Tongue (tissue), 2 donors: ENCODE measurements around the gene DDI2. TPM values are rescaled to one million over a fixed set of nuclear protein-coding genes. Genes with fewer than 3 reads are reported as not detected.
"Not testable (repeated sequence)": the region's sequence is repeated elsewhere in the genome, so short reads cannot be mapped to it uniquely, and the experiment has no call there.

ENCODE experiments used
- DNase-seq: peaks from one replicate; pipeline ENCODE4 v3.0.0-alpha.2; 2015
- total RNA-seq: library from RNA; depleted of rRNA; stranded (reverse); fragments of >200 nt; gene quantifications from one replicate; pipeline ENCODE4 v1.2.3, GENCODE V29; 2014

DDI2 gene
- total RNA-seq, 1 donor from 2014 or later = 49.4 TPM

DNA sequence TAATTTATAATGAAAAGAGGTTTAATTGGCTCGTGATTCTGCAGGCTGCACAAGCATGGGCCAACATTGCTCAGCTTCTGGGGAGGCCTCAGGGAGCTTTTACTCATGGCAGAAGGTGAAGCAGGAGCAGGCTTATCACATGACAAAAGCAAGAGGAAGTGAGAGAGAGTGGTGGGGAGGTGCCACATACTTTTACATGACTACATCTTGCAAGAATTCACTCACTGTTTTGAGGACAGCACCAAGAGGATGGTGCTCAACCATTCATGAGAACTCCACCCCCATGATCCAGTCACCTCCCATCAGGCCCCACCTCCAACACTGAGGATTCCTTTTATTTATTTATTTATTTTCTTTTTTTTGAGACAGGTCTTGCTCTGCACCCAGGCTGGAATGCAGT is 61.3 kb downstream of the DDI2 start:
- no peak for DNase-seq

DNA sequence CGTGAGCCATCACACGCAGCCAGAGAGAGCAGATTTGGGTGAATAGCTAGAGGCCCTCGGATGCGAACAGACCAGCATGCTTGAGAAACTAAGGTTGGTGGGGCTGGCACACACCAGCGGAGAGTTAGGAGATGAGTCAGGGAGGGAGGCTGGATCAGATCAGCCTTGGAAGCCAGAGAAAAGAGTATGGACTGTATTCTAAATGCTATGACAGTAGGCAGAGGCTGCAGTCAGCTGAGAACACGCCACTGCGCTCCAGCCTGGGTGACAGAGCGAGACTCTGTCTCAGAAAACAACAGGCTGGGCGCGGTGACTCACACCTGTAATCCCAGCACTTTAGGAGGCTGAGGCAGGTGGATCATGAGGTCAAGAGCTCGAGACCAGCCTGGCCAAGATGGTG is 62.9 kb downstream of the DDI2 start:
- no peak for DNase-seq

DNA sequence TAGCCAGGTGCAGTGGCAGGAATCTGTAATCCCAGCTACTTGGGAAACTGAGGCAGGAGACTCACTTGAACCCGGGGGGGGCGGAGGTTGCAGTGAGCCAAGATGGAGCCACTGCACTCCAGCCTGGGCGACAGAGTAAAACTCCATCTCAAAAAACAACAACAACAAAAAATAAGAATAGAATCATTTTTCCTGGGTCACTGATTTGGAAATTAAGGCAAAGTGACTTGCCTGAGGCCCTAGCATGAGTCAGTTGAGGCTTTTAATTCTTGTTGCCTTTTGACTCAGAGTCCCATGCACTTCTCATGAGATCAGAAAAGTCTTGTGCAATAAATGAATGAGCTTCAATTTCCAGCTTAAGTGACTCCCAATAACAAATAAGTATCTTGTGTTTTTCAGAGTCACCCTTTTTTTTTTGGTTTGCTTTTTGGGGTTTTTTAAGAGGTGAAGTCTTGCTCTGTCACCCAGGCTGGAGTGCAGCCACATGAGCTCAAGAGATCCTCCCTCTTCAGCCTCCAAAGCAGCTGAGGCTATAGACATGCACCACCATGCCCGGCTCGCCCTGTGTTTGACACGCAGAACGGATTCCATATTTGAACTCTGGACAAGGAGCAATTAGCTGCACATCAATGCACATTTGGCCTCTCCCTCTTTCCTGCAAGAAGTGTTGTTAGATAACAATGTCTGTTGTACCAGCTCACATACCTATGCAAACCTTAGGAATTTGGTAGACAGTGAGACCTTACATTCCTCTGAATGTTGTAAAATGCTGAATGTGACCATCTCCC is 63.5 kb downstream of the DDI2 start:
- DNase-seq = no peak

DNA sequence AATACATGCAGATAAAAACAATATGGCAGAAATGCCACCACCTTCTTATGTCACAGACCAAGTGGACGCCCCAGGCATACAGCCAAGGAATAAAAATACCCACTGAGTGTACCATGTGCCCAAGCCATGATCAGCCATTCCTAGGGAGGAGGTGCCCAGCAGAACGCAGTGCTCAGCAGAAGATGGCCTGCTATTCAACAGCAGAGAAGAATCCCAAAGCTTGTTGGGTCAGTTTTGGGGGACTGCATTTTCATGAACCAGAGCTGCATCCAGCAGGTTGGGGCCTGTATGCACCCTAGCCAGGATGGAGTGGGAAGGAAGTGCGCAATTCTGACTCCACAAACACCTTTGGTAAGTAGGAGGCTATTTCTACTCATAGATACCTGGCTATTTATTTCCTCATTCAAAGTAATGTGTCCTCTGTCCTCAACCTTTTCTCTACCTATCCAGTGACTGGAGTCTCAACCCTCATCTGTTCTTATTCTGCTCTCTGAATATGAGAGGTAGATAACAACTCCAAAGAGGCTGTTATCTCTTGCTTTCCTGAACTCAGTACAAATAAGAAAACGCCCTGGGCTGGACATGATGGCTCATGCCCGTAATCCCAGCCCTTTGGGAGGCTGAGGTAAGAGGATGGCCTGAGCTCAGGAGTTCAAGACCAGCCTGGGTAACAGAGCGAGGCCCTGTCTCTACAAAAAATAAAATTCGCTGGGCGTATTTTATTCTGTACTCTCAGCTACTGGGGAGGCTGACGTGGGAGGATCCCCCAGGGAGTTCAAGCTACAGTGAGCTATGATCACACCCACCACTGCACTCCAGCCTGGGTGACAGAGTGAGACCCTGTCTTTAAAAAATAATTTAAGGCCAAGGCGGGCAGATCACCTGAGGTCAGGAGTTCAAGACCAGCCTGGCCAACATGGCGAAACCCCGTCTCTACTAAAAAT is 64.4 kb downstream of the DDI2 start:
- peak; percentile 27 for DNase-seq

DNA sequence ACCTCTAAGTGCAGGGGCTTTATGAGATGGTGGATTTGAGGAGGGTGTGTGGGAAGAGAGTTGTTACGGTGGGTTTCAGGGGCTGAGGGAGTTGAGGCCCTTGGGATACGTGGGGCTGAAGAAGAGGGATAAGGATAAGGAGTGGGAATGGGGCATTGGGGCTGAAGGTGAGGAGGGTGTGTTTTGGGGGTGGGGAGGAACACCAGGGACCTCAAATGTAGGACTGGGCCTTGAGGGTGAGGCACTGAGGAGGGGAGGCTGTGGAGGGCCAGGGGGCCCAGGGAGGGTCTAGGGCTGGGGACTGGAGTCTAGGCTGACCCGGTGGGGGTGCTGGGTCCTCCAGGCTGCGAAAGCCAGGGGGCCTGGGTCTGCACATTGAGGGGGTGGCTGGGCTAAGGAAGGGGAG is 65.7 kb downstream of the DDI2 start:
- no peak for DNase-seq

DNA sequence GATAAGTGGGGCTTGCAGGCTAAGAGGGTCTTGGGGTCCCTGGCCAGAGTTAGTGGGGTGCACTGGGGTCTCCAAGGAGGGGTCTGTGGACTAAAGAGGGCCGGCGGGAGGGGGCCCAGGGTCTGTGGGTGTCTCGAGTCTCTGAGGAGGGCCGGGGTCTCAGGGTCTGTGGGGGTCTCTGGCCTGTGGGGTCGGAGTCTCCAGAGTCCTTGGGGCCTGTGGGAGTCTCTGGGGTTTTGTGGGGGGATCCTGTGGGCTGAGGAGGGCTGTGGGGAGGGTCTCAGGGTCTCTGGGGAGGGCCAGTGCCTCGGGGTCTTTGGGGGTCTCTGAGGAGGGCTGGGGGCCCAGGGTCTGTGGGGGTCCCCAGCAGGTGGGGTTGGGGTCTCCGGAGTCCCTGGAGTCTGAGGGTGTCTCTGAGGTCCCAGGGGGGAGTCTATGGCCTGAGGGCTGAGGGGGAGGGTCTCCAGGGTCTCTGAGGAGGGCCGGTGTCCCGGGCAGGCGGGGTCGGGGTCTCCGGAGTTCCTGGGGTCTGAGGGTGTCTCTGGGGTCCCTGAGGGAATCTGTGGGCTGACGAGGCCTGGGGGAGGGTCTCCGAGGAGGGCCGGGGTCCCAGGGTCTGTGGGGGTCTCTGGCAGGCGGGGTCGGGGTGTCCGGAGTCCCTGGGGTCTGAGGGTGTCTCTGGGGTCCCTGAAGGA is 66.2 kb downstream of the DDI2 start:
- no peak for DNase-seq

DNA sequence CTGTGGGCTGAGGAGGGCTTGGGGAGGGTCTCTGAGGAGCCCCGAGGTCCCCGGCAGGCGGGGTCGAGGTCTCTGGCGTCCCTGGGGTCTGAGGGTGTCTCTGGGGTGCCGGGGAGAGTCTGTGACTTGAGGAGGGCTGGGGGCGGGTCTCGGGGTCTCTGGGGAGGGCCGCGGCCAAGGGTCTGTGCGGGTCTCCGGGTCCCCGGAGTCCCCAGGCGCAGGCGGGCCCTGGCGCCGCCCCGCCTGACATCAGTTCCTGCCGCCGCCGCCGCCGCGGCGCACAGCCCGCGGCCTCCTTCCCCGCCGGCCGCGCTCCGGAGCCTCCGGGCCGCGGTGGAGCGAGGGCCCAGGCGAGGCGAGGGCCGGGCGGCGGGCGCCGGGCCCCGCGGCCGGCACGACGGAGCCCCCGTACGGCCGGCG is 66.8 kb downstream of the DDI2 start, which contains the start of gene PLEKHM2:
TSS of gene PLEKHM2 (plus strand) at position 279 of the 420 bp plus-strand sequence. CDS start 239 bp downstream, outside the sequence.
- DNase-seq = peak; percentile 69

DNA sequence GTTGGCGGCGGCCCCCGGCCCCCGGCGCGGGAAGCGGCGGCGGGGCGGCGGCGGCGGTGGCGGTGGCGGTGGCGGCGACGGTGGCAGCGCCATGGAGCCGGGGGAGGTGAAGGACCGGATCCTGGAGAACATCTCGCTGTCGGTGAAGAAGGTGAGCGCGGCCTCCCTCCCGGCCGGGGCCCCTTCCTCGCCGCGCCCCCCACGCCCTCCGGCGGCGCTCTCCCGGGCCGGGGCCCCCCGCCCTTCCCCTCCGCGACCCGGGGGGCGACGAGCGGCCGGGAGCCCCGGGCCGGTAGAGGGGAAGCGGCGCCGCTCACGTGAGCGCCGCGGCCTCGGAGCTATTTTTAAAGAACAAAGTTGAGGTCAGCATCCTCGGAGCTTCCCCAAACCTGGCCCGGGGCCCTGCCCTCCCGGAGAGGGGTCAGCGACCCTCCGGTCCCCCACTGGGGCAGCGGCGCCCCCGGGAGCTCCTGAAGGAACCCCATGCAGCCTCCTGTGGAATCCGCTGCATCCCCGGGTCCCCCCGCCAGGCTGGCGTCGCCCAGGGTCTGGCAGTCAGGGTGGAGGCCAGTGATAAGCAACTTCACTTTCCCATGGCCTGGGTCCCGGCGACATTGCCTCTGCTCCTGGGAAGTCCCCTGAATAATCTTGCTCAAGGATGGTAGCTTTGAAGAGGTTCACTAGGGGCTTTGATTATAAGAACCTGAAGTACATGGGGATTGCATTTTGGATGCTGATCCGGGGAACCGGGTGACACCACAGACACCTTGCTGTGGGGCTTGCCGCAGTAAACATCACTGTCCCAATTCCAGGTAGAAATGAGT is 67.4 kb downstream of the DDI2 start:
- peak; percentile 57 for DNase-seq

DNA sequence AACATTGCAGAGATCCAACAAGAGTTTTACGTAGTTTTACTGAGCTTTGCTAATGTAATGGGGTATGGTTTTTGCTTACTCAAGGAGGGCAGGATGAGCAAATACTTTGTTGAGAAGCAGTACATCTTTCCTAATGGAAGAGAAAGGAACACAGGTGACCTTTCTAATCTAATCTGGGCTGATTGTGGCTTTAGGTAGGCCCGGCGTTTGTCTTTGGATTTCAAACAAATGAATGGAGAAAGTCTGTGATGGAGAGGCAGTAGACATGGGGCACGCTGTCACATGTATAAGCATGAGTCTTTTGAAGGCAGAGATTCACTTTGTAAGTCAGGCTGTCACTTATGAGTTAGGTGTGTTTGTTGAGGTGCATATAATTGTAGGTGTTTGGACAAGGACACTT is 68.6 kb downstream of the DDI2 start:
- DNase-seq = peak; percentile 21

DNA sequence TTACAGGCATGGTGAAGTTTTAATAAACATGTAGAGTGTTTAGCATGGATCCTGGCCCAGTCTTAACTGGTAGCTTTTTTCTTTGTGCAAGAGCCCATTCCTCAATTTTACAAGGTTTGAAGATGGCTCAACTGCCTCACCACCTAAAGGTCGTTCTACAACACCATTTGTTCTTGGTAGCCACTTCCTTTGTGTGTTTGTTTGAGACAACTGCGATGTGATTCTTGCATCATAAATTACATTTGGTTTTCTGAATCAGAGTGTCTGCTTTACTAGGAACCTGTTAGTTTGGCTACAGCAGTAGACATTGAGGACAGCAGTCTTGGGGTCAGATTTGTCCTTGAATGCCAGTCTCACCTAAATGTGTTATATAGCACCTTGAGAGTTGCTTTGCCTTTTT is 70.2 kb downstream of the DDI2 start:
- no peak for DNase-seq

DNA sequence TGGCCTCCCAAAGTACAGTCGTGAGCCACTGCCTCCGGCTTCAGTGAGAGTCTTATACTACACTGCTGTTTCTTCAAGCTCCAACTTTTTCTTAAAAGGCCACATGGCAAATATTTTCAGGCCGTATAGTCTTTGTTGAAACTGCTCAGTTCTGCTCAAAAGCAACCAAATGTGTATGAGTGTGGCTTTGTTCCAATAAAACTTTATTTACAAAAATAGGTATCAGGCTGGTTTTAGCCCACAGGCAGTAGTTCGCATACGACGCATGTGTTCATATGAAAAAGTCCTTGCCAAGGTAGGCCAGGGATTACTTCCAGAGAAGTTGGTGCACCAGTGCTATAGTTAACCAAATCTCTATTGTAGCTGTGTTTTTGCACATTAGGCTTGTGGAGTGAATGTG is 73.1 kb downstream of the DDI2 start:
- DNase-seq = no peak

DNA sequence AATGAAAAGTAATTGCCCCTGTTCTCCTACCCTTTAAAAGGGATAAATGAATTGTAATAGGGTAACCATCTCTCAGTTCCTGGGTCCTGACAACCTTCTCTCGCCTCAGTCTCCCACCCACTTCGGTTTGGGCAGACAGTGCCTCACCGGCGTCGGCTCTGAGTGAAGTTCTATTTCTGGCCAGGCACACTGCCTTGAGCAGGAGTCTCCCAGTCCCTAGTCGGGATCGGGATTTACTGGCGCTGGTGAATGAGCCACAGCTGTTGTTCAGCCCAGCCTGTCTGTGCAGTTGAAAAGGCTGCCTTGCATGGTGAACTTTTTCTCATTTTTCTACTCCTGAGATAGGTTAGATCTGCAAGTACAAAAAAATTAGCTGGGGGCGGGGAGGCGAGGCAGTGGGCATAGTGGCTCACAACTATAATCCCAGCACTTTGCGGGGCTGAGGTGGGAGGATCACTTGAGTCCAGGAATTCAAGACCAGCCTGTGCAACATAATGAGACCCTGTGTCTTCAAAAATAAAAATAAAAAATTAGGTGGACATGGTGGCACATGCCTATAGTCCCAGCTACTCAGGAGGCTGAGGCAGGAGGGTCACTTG is 74.3 kb downstream of the DDI2 start:
- peak; percentile 79 for DNase-seq

DNA sequence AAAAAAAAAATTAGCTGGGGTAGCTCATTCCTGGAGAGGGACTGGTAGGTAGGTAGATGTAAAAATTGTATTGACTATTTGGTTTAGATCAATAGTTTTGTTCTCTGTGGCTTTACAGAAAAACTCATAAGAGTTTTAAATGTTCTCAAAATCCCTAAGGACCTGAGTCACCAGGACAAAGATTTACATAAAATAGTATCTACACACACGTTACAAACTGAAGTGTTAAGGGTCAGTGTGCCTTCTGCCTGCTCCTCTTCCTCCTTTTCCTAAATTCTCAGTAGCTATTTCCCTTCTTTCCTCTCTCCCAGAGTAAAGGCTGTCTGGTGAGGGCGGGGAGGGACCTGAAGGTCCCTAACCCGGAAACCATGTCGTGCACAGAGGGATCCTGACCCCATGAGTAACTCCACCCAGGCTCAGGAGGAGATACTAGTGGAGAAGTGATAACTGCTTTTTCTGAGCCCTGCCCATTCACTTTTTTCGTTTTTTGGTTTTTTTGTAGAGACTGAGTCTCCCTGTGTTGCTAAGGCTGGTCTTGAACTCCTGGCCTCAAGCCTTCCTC is 74.9 kb downstream of the DDI2 start:
- no peak for DNase-seq

DNA sequence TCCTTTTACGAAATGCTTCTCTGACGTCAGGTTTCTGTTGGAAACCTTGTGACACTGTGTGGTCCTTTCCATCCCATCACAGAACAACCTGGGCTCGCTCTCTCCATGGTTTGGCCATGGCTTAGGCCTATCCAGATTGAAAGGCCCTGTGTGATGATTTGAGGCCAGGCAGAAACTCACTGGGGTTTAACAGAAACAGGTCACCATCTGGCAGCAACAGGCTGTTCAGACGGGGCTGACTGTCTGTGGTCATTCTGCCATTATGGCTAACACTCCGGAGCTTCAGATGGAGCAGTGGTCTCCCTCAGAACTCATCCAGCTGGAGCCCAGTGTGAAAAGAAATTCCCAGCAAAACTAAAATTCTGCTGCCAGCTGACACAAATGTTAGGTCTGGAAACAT is 76.1 kb downstream of the DDI2 start:
- DNase-seq = no peak

DNA sequence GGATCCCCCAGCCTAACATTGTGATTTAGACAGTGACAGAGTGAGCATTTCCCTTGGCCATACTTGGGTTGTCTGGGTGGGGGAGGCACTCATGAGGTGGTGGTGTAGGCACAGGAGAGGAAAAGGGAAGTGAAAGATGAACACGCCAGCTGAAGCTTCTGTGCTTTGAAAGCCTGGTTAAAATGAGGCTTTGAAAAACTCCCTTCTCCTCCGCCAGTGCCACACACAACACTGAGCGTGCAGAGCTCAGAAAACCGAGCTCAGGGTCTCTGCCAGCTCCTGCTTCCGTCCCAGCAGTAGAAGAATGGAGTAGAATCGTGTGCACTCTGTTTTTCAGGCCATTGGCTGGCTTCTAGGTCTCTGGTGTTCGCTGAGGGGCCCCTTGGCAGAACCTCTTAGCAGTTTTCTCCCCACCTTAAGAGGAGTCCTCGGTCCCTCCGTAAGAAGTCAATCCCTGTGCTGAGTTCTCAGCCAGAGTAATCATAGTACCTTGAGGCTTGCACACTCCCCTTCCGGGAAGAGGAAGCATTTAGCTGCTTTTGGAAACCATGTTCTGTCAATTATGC is 79.8 kb downstream of the DDI2 start:
- no peak for DNase-seq

DNA sequence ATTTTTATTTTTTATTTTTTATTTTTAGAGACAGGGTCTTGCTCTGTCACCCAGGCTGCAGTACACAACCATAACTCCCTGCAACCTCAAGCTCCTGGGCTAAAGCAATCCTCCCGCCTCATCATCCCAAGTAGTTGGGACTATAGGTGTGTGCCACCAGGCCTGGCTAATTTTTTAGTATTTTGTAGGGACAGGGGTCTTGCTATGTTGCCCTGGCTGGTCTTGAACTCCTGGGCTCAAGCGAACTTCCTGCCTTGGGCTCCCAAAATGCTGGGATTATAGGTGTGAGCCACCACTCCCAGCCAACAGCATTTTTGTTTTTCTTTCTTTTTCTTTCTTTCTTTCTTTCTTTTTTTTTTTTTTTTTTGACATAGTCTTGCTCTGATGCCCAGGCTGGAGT is 80.9 kb downstream of the DDI2 start:
- no peak for DNase-seq

DNA sequence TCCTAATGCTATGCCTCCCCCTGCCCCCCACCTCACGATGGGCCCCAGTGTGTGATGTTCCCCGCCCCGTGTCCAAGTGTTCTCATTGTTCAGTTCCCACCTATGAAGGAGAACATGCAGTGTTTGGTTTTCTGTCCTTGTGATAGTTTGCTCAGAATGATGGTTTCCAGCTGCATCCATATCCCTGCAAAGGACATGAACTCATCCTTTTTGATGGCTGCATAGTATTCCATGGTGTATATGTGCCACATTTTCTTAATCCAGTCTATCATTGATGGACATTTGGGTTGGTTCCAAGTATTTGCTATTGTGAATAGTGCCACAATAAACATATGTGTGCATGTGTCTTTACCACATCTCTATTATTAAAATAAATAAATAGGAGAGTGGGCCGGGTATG is 82.1 kb downstream of the DDI2 start:
- DNase-seq = not testable (repeated sequence)

DNA sequence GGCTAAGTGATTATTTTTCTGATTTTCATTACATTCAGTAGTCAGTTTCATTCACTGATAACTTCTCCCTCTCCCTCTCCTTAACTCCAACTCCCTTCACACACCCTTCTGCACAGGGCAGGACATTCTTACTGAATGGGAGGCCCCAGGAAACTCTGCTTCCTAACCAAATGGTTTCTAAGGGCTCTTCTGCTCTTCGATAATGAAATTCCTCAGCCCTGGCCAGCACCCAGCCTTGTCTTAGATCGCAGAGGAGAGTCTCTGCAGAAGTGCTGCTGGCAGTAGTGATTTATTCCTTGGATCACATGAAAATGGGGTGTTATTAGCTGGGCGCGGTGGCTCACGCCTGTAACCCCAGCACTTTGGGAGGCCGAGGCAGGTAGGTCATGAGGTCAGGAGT is 83.2 kb downstream of the DDI2 start:
- no peak for DNase-seq

DNA sequence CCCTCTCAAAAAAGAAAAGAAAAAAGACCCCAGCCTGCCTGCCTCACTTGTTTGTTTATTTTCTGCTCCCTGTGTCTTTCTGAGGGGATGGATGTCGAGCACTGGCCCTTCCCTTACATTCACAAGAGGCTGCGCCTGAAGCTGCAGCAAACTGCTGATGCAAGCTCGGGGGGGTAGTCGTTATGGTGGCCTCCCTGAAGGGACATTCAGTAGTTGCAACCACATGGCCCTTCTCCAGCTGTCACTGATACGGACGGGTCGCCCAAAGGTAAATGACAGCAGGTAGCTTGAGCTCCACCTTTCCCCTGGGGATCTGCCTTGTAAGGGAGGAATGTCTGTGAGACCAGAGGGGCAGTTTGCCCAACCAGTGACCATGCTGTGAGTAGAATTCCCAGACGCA is 84.5 kb downstream of the DDI2 start:
- DNase-seq = no peak

DNA sequence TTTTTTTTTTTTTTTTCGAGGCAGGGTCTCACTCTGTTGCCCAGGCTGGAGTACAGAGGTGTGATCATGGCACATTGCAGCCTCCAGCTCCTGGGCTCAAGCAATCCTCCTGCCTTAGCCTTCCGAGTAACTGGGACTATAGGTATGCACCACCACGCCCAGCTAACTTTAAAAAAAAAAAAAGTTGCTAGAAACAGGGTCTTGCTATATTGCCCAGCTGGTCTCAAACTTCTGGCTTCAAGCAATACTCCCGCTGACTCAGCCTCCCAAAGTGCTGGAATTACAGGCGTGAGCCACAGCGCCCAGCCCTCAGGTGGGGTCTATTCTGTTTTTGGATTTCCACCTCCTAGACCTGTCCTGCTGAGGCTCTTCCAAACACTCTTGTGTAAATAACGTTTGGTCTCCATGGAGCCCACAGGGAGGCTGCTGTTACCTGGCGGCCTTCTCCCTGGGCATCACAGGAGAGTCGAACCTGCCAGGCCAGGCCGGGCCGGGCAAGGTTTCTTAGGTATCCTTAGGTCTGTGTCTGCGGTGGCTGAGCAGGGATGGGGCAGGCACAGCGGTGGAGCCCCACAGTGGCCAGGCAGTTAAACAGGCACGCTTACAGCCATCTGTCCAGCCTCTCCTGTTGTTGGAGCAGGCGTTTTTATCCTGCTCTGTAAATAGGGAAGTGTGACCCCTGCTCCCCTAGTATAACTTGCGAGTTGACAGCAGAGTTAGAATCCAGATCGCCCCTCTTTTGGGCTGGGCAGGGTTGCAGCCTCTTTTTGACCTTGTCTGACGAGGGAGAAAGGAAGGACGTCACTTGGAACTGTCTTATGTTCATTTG is 85.7 kb downstream of the DDI2 start:
- DNase-seq = no peak
